NCI-H2196 treated with DMSO at 0.1 percent for 48 hours (cell line): ENCODE results near the gene EXOSC9.
"Not testable (repeated sequence)": the region's sequence is repeated elsewhere in the genome, so short reads cannot be mapped to it uniquely, and the experiment has no call there.

ENCODE experiments used
- DNase-seq: peaks from one replicate; lab custom pipeline; 2025; ENCODE audit not compliant: unreplicated experiment; lab: John Stamatoyannopoulos, UW

The EXOSC9 gene, protein sequence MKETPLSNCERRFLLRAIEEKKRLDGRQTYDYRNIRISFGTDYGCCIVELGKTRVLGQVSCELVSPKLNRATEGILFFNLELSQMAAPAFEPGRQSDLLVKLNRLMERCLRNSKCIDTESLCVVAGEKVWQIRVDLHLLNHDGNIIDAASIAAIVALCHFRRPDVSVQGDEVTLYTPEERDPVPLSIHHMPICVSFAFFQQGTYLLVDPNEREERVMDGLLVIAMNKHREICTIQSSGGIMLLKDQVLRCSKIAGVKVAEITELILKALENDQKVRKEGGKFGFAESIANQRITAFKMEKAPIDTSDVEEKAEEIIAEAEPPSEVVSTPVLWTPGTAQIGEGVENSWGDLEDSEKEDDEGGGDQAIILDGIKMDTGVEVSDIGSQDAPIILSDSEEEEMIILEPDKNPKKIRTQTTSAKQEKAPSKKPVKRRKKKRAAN

DNA sequence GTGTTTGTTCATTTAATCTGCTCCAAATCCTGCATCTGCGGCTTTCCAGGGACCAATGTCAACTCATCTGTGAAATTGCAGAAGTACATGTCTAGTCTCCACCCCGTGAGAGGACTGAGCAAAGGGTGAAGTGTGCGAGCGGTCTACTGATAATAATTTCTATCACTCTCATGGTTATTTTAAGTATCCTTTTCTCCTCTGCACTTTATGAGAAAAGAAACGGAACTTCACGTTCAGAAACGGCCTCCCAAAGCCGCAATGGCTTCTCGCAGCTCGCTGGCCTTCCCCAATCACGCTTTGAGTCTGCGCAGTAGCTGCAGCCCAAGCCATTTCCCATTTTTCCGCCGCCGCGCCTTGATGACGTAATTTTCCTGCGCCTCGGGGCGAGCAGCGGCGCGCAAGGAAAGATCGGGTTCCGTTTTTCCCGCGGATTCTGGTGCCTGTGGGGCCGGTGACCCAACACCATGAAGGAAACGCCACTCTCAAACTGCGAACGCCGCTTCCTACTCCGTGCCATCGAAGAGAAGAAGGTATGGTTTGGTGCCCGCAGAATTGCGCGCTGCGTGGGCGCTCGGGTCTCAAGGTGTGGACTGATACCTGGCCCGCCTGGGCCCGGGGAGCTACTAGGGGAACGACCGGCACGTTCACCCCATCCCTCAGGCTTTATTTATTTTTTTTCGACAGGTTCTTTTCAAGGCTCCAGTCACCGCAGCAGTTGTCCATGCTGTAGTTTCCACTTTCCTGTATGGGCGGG is at the start of gene EXOSC9:
Gene EXOSC9 (plus strand): TSS at position 363 of the 754 bp plus-strand sequence. CDS start 102 bp downstream, at position 465.
- peak; percentile 31 for DNase-seq

DNA sequence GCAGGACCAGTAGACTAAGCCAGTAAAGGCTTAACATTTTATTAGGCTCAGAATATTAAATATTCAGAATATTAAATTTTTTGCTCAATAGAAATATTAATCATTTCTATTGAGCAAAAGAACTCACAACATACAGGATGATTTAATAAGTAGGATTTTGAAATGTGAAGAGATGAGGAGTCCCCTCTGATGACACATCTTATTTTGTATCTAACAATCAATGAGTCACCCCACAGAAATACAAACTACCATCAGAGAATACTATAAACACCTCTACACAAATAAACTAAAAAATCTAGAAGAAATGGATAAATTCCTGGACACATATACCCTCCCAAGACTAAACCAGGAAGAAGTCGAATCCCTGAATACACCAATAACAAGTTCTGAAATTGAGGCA is 49.0 kb upstream of the EXOSC9 start:
- DNase-seq = not testable (repeated sequence)

DNA sequence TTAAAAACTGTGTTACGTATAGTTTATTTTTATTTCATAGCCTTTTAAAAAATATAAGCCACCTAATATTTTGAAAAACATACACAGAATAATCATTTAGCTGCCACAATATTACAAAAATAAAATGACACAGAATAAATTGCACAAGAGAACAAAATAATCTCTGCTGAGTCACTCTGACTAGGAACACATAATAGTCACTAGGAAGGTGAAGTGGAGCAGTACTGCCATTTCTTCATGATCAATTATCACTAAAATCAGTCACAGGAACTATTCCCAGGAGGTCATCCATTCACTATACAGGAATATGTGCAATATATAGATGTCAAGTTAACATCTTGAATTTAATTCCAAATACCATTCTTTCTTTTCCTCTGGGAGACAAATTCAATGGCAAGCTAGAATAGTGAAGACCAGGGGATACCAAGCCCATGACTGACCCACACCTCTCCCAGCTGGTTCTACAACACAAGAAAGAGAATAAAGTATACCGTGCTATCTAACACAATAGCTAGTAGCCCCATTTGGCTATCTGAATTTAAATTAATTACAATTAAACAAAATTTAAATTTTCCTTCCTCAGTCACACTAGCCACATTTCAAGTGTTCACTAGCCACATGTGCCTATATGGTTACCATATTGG is 42.1 kb upstream of the EXOSC9 start:
- no peak for DNase-seq

DNA sequence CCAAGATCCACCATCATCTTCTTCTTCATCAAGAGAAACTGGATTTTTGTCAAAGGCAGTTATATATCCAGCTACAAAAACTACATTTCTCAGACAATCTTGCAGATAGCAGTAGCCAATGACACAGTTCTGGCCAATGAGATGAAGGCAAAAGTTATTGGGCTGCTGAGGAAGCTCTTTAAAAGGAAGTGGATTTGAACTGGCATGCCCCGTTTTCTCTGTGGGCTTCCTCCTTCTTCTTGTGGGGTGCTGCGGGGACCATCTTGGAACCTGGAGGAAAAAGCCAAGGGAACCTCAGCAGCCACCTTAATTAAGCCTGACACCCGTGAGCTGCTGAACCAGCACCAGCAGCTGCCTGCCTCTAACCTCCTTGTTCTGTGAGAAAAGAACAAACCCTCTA is 40.9 kb upstream of the EXOSC9 start:
- DNase-seq = no peak

DNA sequence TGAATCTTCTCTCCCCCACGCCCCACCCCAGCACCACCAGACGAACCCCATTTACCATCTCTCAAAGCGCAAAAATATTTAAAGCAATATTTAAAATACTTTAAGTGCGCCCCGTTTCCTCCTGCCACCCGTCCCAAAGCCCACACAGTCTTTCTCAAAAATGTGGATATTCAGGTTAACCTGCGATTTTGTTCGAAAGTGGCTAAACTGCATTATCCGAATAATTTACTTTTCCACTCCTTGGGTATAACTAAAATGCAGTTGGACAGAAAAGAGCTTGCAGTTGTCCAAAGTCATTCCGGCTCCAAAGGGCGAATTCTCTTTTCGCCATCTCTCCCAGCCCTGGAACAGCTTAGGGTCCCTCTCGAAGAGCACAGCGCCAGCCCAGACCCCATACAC is 36.8 kb upstream of the EXOSC9 start:
- no peak for DNase-seq

DNA sequence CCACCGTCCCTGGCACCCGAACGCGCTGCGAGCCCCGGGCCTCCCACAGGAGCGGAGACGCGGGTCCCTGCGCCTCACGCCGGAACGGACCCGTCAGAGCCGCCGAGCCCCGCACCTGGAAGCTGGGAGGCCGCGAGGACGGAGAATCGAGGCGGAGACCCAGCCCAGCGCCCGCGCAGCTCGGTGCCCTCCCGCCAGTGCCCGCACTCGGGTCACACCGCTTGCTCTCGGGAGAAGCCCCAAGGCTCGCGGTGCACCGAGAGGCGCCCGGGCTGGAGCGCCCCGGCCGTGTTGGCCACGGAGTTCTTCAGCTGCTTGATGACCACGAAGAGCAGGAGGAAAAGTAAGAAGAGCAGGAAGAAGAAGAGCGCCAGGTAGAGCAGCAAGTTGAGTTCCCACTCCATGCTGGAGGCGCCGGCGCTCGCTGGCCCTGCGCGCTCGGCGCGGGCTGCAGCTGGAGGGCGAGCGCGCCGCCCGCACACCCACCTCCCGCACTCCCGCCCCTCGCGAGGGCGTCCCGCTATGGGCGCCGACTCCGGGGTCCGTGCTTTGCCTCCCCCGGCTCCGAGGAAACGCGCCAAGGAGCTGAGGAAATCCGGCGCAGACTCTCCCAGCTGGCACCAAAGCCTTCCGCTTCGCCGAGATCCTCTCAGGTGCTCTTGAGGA is 36.3 kb upstream of the EXOSC9 start, which contains the start of gene SMIM43:
Gene SMIM43 (minus strand): TSS at position 463 of the 666 bp plus-strand sequence. CDS start 59 bp downstream, at position 404.
- DNase-seq = no peak

DNA sequence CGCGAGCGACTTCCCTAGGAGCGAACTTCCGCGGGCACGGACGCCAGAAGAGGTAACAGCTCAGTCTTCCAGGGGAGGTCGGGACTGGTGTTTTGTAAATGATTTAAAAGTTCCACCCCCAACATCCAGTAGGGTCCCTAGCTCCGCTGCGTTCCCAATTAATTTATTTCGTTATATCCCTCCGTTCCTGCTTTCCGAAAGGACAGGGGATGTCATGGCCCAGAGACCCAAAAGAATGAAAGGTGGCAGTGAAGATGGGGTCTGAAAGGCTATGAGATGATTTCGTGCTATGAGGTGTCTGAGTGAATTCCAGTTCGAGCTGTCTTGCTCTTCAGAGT is 35.8 kb upstream of the EXOSC9 start:
- DNase-seq = no peak

DNA sequence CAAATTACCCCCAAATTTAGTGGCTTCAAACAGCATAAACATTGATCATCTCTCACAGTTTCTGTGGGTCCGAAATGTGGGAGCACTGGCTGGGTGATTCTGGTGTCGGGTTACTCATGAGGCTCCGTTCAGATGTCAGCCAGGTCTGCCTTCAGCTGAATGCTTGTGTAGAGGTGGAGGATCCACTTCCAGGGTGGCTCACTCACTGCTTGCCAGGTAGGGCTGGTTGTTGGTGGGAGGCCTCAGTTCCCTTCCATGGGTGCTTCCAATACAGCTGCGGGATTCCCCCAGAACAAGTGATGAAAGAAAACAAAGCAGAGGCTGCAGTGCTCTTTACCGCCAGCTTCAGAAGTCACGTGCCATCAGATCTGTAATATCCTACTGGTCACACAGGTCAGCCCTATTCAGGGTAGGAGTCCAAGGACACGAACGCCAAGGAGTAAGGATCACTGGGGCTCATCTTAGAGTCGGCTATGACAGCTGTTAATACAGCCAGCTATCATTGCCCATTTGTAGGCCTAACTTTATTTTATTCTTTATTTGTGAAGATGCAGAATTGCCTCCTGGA is 35.1 kb upstream of the EXOSC9 start:
- no peak for DNase-seq

DNA sequence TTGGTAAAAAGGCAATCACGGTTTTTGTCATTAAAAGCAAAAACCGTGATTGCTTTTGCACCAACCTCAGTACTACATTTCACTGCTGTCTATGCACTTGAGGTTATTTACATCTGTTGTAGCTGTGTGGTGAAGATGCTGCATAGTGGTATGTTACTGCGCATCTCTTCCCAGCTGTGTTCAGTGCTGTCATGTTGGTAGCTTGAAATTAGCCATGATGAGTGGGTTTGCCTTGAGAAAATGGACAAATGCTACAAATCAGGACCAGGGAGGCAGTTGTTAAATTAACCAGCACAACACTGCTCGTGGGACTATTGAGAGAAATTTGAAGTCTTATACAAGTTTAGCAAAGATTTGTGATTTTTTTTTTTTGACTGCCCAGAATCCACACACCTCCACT is 34.0 kb upstream of the EXOSC9 start:
- no peak for DNase-seq

DNA sequence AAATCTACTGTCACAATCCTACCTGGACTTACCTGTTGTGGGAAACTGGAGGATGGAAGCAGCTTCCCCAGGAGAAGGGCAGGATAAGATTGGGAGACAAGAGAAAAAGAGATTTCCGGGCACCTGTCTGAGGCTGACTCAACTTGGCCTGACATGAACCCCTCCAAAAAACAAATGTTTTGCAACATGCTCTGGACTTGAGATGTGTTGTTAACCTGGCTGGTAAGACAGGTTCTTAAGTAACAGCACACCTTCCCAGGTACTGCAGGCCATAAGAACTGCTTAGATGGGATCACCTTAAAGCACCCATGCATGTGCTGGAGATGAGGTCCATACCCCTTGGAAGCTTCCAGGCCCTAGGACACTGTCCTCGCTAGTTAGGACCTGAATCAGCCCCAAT is 31.8 kb upstream of the EXOSC9 start:
- DNase-seq = no peak

DNA sequence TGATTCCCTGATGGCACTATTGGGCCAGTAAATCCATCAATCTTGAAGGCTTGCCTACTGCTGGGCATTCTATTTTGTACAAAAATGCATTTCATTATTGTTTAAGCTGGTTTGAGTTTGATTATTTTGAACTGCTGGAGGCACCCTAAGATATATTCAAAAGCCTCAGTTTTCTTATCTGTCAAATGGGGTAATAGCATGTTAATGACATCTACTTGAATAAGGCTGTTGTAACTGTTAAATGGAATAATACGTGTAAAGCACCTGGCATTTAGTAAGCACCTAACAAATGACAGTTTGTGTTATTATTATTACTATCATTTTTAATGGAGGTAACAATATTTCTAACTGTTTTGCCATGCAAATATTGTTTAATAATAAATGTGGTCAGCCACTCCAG is 29.3 kb upstream of the EXOSC9 start:
- DNase-seq = no peak

DNA sequence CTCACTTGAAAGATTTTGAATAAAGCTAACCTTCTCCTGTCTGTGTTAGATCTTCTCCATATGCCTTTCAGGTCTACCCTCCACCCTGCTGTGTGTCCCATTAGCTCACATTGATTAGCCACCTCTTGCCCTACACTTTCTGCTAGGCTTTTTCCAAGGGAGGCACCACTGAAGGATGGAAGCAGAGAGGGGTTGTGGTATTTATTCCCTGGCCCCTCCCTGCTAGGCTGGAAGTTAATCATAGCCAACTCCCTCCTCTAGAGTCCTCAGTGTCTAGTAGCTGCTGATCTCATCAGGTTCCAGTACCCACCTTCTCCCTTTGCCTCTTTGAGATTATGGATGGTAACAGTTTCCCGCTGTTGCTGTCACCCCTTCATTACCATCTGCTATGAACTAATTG is 27.2 kb upstream of the EXOSC9 start:
- DNase-seq = no peak

DNA sequence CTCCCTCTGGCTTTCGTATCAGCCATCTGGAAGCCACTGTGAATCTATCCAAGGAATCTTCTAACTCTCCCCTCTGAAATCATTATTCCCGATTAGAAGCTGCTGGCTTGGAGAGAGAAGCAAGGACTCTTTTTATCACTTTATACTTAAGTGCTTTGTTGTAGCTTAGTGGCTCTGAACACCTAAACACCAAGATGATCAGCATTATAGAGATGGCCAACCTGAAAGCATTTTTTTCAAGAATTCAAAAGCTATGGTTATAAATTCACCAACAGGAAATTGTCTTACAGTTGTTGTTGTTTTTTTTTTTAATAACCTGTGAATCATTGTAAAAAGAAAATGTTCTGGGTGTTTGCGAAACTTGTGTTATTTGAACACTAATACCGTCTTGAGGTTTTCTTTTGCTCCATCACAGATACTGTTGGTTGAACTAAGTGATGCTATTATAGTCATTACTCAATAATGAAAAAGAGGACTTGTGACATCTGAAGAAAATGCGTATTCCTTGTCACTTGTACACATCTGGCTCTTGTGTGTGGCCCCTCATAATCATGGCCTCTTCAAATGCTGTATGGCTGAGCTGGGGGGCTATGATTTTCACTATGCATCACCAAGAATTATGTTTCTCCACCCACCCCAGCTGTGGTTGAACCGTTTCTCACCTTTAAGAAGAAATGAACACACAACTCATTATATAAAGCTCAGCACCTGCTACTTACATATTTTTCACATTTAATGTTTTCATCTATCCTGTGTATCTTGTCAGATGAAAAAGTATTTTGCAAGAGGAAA is 24.3 kb upstream of the EXOSC9 start:
- no peak for DNase-seq

DNA sequence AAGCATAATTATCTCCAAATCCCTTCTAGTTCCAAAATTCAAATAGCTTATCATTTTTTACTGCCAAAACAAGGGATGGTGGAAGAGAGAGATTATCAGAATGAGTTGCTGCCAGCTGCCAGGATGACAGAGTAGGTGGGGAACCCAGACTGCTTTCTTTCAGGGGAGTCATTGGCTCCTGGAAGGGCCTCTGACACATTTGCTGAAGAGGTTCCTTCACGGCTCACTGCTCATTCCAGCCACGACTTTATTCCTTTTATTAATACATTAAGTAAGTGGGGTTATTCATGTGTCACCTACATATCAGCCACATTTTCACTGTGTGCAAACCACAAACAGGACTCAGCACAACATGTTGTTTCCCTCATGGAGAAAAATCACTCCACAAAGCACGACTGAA is 23.5 kb upstream of the EXOSC9 start:
- no peak for DNase-seq

DNA sequence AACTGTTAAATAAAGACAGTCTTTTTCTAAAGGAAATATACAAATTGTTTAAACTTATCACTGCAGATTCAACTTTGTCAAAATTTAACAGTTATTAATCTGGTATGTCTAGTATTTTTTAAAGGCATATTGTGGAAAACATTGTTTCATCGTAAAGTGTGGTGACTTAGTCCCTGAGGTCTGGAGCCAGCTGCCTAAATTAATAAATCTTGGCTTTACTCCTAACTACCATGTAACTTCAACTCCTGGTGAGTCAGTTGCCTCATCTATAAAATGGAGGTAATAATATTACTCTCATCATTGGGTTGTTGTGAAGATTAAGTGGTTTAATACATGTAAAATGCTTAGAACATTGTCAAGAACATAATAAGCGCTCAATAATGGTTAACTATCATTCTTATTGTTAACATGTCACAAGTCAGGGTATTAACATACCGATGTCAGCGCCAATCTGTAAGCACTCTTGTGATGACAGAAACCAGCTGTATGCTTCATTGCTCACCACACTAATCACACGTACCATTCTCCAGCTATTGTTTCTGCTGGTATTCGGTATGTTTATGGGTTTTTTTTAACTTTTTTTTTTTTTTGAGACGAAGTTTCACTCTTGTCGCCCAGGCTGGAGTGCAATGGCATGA is 22.0 kb upstream of the EXOSC9 start:
- no peak for DNase-seq

DNA sequence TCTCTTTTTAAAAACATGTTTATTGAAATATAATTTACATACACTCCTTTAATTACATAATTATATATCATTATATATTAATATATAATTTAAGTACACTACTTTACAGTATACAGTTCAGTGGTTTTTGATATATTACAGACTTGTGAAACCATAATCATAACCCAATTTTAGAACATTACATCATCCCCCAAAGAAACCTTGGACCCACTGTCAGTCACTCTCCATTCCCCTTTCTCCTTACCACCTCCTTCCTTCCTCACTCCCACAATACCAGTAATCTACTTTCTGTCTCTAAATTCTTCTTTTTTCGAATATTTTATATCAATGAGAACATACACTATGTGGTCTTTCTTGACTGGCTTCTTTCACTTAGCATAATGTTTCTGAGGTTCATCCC is 17.9 kb upstream of the EXOSC9 start:
- no peak for DNase-seq

DNA sequence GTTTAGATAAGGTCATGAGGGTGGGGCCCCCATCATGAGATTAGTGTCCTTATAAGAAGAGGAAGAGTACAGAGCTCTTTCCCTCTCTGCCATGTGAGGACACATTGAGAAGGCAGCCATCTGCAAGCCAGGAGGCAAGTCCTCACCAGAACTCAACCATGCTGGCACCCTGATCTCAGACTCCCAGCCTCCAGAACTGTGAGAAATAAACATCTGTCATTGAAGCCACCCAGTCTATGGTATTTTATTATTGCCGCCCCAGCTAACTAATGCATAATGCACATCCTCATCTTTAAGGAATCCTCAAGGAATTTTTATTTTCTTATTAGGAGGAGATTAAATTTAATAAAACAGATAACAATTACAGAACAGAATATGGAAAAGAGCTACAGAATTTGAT is 16.7 kb upstream of the EXOSC9 start:
- DNase-seq = no peak

DNA sequence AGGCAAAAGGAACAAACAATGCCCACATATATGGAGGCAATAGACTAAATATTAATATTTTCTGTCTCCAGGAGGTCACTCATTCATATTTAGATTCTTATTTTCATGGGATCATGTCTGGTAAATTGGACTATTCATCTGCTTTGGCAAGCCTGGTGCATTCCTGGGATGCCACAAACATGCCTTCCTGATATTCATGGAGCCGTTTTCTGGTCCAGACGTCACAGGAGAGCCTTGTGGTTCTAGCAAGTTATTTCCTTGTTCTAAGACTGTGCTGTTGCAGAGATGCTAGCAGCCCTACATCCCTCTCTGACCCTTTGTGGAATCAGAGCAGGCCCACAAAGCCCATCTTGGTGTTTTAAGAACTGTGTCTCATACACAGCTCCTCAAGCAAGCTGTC is 16.1 kb upstream of the EXOSC9 start:
- DNase-seq = no peak

DNA sequence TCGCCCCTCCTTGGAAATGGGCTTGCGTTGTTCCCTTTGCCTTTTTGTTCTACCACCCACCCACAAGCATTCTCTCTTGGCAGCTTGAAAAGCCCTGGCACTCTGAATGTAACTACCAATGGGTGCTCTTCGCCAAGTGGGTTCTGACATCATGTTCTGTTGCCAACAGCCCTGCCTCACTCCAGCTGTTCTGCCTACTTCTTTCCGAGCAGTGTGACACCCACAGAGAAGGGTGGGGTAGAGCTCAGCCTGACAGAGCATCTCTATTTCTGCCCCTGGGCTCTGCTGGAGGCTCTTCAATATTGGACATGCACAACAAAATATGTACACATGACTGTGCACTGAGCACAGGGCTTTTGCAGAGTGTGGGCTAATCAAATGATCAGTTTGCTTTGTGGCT is 15.6 kb upstream of the EXOSC9 start:
- no peak for DNase-seq

DNA sequence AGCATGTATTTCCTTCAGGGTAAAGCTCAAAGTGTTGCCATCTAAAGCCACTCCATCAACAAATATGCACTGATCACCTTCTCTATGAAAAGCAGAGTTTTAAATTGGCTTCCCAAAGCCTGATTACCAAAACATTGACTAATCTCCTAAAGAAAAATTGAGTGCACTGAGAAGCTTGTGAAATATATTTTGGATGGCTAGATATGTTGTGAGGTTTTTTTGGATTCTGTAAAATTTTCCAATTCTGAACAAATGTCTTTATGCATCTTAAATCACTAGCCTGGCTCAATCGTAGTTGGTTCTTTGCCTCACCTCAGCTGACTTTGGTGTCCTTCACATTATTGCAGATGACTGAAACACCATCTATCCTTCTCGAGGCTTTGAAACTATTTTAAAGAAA is 14.9 kb upstream of the EXOSC9 start:
- DNase-seq = no peak
